ENCODE results near the gene ABCB6. TPM values are rescaled to one million over a fixed set of nuclear protein-coding genes. Genes with fewer than 3 reads are reported as not detected.
A peak's percentile ranks its signal among the peaks of the same experiment; 100 is the strongest.

ABCB6 gene
- total and polyA plus RNA-seq, 7 donors, result 24.4 to 64.9 (median 42.2) TPM

DNA sequence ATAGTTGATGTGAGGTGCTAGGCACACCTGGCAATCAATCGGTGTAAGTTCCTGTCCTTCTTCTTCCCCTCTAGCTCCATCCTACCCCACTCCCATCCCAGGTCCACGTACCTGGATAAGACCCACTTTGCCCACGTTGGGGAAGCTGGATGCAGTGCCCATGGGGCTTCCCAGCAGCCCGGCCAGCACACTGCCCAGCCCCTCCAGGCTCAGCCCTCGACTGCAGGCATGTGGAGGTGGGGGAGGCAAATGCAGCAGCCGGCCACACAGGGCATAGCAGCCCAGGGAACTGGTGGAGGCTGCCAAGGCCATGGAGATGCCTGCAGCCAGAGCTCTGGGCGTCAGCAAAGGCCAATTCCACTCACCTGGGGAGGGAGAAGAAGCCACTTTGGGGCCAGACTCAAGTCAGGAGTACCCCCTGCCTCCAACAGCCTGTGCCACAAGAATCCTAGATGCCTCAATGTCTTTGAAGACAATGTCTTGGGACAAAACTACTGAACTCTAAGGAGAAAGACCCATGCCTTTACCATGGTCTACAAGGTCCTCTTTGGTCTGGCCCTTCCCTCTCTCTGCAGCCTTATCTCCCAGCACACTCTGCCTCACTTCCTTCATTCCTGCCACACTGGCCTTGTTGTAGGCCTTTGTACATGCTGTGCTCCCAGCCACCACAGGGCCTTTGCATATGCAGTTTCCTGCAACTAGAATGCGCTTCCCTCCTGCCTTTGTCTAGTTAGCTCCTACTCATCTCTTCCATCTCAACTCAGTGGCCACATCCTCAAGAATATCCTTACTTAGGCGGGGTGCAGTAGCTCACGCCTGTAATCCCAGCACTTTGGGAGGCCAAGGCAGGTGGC, 53.5 kb downstream of the ABCB6 start:
- TF ChIP-seq, protein P1, sequence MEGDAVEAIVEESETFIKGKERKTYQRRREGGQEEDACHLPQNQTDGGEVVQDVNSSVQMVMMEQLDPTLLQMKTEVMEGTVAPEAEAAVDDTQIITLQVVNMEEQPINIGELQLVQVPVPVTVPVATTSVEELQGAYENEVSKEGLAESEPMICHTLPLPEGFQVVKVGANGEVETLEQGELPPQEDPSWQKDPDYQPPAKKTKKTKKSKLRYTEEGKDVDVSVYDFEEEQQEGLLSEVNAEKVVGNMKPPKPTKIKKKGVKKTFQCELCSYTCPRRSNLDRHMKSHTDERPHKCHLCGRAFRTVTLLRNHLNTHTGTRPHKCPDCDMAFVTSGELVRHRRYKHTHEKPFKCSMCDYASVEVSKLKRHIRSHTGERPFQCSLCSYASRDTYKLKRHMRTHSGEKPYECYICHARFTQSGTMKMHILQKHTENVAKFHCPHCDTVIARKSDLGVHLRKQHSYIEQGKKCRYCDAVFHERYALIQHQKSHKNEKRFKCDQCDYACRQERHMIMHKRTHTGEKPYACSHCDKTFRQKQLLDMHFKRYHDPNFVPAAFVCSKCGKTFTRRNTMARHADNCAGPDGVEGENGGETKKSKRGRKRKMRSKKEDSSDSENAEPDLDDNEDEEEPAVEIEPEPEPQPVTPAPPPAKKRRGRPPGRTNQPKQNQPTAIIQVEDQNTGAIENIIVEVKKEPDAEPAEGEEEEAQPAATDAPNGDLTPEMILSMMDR (IDR thresholded peaks at IDR 0.05), result no peak
- intact Hi-C loops (cut with DNase I), result loop anchor here in 1 of 2 donors (10.0 kb wide), 2 partner anchors 220 to 370 kb away; partner anchors contain the start of gene DNPEP
- ATAC-seq (no peak), DNase-seq (no peak)
- no peaks in the 10 kb centered on the region for H3K9me3 ChIP-seq
- H3K27ac ChIP-seq, result no peak overlapping the region
- H3K4me1 ChIP-seq, result no peaks in the 10 kb centered on the region
- no peak overlapping the region for H3K4me3 ChIP-seq
- H3K27me3 ChIP-seq (ENCODE audit: insufficient read depth in 3 of 3, low read length in 2 of 3), result no peaks in the 10 kb centered on the region
- WGBS, 3 donors, result 82 to 85% (median 85%) methylated on average over 10 of the region's 10 CpGs
- H3K36me3 ChIP-seq (ENCODE audit: insufficient read depth in 1 of 2, low read depth in 1 of 2), result no peaks in the 10 kb centered on the region

DNA sequence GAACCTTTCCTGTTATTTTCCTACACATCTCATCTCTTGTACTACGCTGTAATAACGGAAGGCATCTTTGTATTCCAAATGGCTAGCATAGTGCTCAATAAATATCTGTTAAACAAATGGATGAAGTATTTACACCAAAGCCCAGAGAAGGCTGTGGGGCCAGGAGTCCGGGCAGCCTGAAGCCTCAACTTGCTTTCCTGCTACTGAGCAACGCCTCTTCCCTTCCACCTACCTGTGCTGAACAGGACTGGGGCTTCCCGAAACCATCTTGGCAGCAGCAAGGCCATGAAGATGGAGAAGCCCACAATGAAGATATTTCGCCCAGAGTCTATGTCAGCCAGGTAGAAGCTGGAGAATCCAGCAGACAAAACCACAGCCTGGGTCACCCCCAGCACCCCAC, 55.6 kb downstream of the ABCB6 start:
- TF ChIP-seq, protein P1 (IDR thresholded peaks at IDR 0.05), result no peak
- 93 to 96% (median 95%) methylated on average over 6 of the region's 6 CpGs for WGBS, 3 donors
- peaks cover 5% of the 10 kb centered on the region for H3K4me1 ChIP-seq
- H3K27me3 ChIP-seq (ENCODE audit: insufficient read depth in 3 of 3, low read length in 2 of 3), result no peaks in the 10 kb centered on the region
- no peak overlapping the region for H3K27ac ChIP-seq
- no peaks in the 10 kb centered on the region for H3K9me3 ChIP-seq
- intact Hi-C loops (cut with DNase I), result loop anchor here (5.0 to 10.0 kb wide), 3 partner anchors 134 to 372 kb away; partner anchors contain the start of gene DNPEP (in 1 of the 2)
- no peak for ATAC-seq
- no peak for DNase-seq
- no peak overlapping the region for H3K4me3 ChIP-seq
- H3K36me3 ChIP-seq (ENCODE audit: insufficient read depth in 1 of 2, low read depth in 1 of 2), result no peaks in the 10 kb centered on the region

DNA sequence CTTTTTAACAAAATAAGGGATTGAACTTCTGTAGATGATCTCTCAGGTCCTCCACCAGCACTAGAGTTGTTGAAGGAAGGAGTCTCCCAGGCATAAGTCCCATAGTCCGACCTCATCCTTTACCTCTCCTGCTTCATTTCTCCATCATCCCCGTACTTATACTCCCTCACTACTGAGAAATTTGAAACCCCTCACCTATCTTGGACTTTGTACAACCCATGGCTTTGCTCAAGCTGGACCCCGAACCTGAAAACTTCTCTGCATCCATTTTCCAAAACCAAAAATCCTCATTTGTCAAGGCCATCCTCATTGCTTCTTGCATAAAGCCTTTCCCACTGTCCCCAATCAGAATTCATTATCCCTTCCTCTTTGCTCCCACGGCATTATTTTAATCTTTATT, 57.7 kb downstream of the ABCB6 start:
- intact Hi-C loops (cut with DNase I), result loop anchor here (5.0 to 10.0 kb wide), 3 partner anchors 136 to 374 kb away; partner anchors contain the start of gene DNPEP (in 1 of the 2)
- Histone ChIP-seq H3K4me3 (peak overlapping the region; percentile 86), H3K27ac (peak overlapping the region; percentile 93), H3K27me3 (ENCODE audit: insufficient read depth in 3 of 3, low read length in 2 of 3) (no peaks in the 10 kb centered on the region), H3K4me1 (peaks cover 5% of the 10 kb centered on the region), H3K9me3 (no peaks in the 10 kb centered on the region), H3K36me3 (ENCODE audit: insufficient read depth in 1 of 2, low read depth in 1 of 2) (peaks cover 0 to 17% of the 10 kb centered on the region in 2 donors)
- no peak for ATAC-seq
- TF ChIP-seq, protein P1 (IDR thresholded peaks at IDR 0.05), result no peak
- 70 to 79% (median 74%) methylated on average over 4 of the region's 4 CpGs for WGBS, 3 donors
- no peak for DNase-seq

GRCh38 chr2:219160186-219161017, 58.4 kb downstream of the ABCB6 start, which contains the start of gene NHEJ1:
NHEJ1 (minus strand) TSS chr2:219160815; CDS start chr2:219158362, 2,453 bp downstream.
- Histone ChIP-seq H3K9me3 (no peaks in the 10 kb centered on the region), H3K27ac (peak within 1 kb of the TSS; percentile 93), H3K36me3 (ENCODE audit: insufficient read depth in 1 of 2, low read depth in 1 of 2) (peaks cover 0 to 24% of the 10 kb centered on the region in 2 donors), H3K27me3 (ENCODE audit: insufficient read depth in 3 of 3, low read length in 2 of 3) (no peaks in the 10 kb centered on the region), H3K4me3 (peak within 1 kb of the TSS; percentile 86), H3K4me1 (peaks cover 5% of the 10 kb centered on the region)
- intact Hi-C loops (cut with DNase I), result loop anchor here (1.0 to 10.0 kb wide), 4 partner anchors 137 to 374 kb away; partner anchors contain the start of gene DNPEP (in 1 of the 2)
- ATAC-seq, result peak; percentile 95 to 97 (median 96)
- WGBS, 3 donors, result 0 to 1% (median 1%) methylated on average over 56 to 70 of the region's 70 CpGs
- DNase-seq, result peak; percentile 98 to 99
- TF ChIP-seq, protein P1 (IDR thresholded peaks at IDR 0.05), result peak; percentile 99

Other genes with a start within 250 kb of the ABCB6 start
- gene FEV, start 233.8 kb downstream of the ABCB6 start, total RNA-seq, result not detected
- not detected for gene FEV, start 233.8 kb downstream of the ABCB6 start, polyA plus RNA-seq
- gene CRYBA2, start 225.5 kb downstream of the ABCB6 start, total RNA-seq, result not detected
- gene CRYBA2, start 225.5 kb downstream of the ABCB6 start, polyA plus RNA-seq, result under 1 TPM in 1 of 3 donors, not detected in 2; 0.08 TPM
- gene CFAP65, start 177.4 kb downstream of the ABCB6 start, total RNA-seq, result not detected
- gene CFAP65, start 177.4 kb downstream of the ABCB6 start, polyA plus RNA-seq, result not detected
- gene IHH, start 158.0 kb downstream of the ABCB6 start, total RNA-seq, result not detected
- under 1 TPM in 2 of 3 donors, not detected in 1; 0.03 to 0.12 TPM for gene IHH, start 158.0 kb downstream of the ABCB6 start, polyA plus RNA-seq
- 10 to 100 TPM; 11.5 to 18.5 (median 13.4) TPM for gene NHEJ1, start 58.1 kb downstream of the ABCB6 start, total RNA-seq
- gene NHEJ1, start 58.1 kb downstream of the ABCB6 start, polyA plus RNA-seq, result 10 to 100 TPM; 10.7 to 20.5 (median 15.5) TPM
- under 1 TPM in 3 of 4 donors, not detected in 1; 0.12 to 0.86 (median 0.16) TPM for gene SLC23A3, start 48.9 kb downstream of the ABCB6 start, total RNA-seq
- under 1 TPM; 0.09 to 0.25 (median 0.10) TPM for gene SLC23A3, start 48.9 kb downstream of the ABCB6 start, polyA plus RNA-seq
- 10 to 100 TPM; 58.5 to 76.0 (median 70.0) TPM for gene CNPPD1, start 42.0 kb downstream of the ABCB6 start, total RNA-seq
- 10 to 100 TPM; 71.0 to 81.5 (median 72.7) TPM for gene CNPPD1, start 42.0 kb downstream of the ABCB6 start, polyA plus RNA-seq
- 10 to 100 TPM; 28.1 to 38.1 (median 37.1) TPM for gene RETREG2, start 40.7 kb downstream of the ABCB6 start, total RNA-seq
- 10 to 100 TPM; 36.5 to 71.4 (median 62.2) TPM for gene RETREG2, start 40.7 kb downstream of the ABCB6 start, polyA plus RNA-seq
- 10 to 100 TPM; 19.0 to 26.6 (median 22.1) TPM for gene ZFAND2B, start 12.2 kb downstream of the ABCB6 start, total RNA-seq
- gene ZFAND2B, start 12.2 kb downstream of the ABCB6 start, polyA plus RNA-seq, result 10 to 100 TPM; 22.4 to 46.2 (median 32.6) TPM
- 100 to 1,000 TPM; 111 to 180 (median 122) TPM for gene ATG9A, start 10.7 kb upstream of the ABCB6 start, total RNA-seq
- 100 to 1,000 TPM in 1 of 3 donors, 10 to 100 TPM in 2; 41.6 to 107 (median 74.0) TPM for gene ATG9A, start 10.7 kb upstream of the ABCB6 start, polyA plus RNA-seq
- 10 to 100 TPM in 3 of 4 donors, 1 to 10 TPM in 1; 9.3 to 29.4 (median 15.2) TPM for gene ANKZF1, start 10.8 kb upstream of the ABCB6 start, total RNA-seq
- gene ANKZF1, start 10.8 kb upstream of the ABCB6 start, polyA plus RNA-seq, result 10 to 100 TPM in 2 of 3 donors, 1 to 10 TPM in 1; 8.7 to 27.8 (median 14.9) TPM
- 1 to 10 TPM in 1 of 4 donors, under 1 TPM in 3; 0.59 to 1.6 (median 0.92) TPM for gene GLB1L, start 26.5 kb upstream of the ABCB6 start, total RNA-seq
- gene GLB1L, start 26.5 kb upstream of the ABCB6 start, polyA plus RNA-seq, result 1 to 10 TPM in 1 of 3 donors, under 1 TPM in 2; 0.55 to 3.7 (median 0.82) TPM
- 10 to 100 TPM; 11.6 to 16.7 (median 14.3) TPM for gene STK16, start 26.5 kb upstream of the ABCB6 start, total RNA-seq
- gene STK16, start 26.5 kb upstream of the ABCB6 start, polyA plus RNA-seq, result 10 to 100 TPM; 15.8 to 38.5 (median 29.7) TPM
- gene TUBA4B, start 34.3 kb upstream of the ABCB6 start, total RNA-seq, result not detected
- gene TUBA4B, start 34.3 kb upstream of the ABCB6 start, polyA plus RNA-seq, result under 1 TPM in 1 of 3 donors, not detected in 2; 0.06 TPM
- 100 to 1,000 TPM; 522 to 707 (median 613) TPM for gene TUBA4A, start 35.0 kb upstream of the ABCB6 start, total RNA-seq
- gene TUBA4A, start 35.0 kb upstream of the ABCB6 start, polyA plus RNA-seq, result 100 to 1,000 TPM; 291 to 618 (median 508) TPM
- gene DNAJB2, start 60.4 kb upstream of the ABCB6 start, total RNA-seq, result 100 to 1,000 TPM in 3 of 4 donors, 10 to 100 TPM in 1; 93.1 to 173 (median 117) TPM
- 100 to 1,000 TPM in 2 of 3 donors, 10 to 100 TPM in 1; 99.6 to 204 (median 100) TPM for gene DNAJB2, start 60.4 kb upstream of the ABCB6 start, polyA plus RNA-seq
- 1 to 10 TPM in 1 of 4 donors, under 1 TPM in 1, not detected in 2; 0.91 to 1.1 TPM for gene PTPRN, start 90.4 kb upstream of the ABCB6 start, total RNA-seq
- gene PTPRN, start 90.4 kb upstream of the ABCB6 start, polyA plus RNA-seq, result under 1 TPM; 0.03 to 0.17 (median 0.04) TPM
- gene RESP18, start 113.8 kb upstream of the ABCB6 start, total RNA-seq, result not detected
- gene RESP18, start 113.8 kb upstream of the ABCB6 start, polyA plus RNA-seq, result not detected
- gene DNPEP, start 169.0 kb upstream of the ABCB6 start, total RNA-seq, result 10 to 100 TPM; 60.9 to 88.3 (median 63.9) TPM
- 10 to 100 TPM; 46.7 to 93.1 (median 68.7) TPM for gene DNPEP, start 169.0 kb upstream of the ABCB6 start, polyA plus RNA-seq
- gene DES, start 199.4 kb upstream of the ABCB6 start, total RNA-seq, result over 10,000 TPM; 12,653 to 14,820 (median 13,821) TPM
- gene DES, start 199.4 kb upstream of the ABCB6 start, polyA plus RNA-seq, result over 10,000 TPM in 2 of 3 donors, 1,000 to 10,000 TPM in 1; 8,143 to 13,925 (median 13,727) TPM
- 100 to 1,000 TPM; 239 to 419 (median 304) TPM for gene SPEG, start 215.9 kb upstream of the ABCB6 start, total RNA-seq
- 100 to 1,000 TPM in 2 of 3 donors, 10 to 100 TPM in 1; 34.8 to 190 (median 133) TPM for gene SPEG, start 215.9 kb upstream of the ABCB6 start, polyA plus RNA-seq

Data from psoas muscle (tissue), 8 donors.